Adrenal gland (tissue), 12 donors: ENCODE measurements around the gene CACNA1B. TPM values are rescaled to one million over a fixed set of nuclear protein-coding genes. Genes with fewer than 3 reads are reported as not detected.

Experiments
- DNase-seq, 7 donors: peaks; one replicate each; pipeline ENCODE4 v3.0.0-alpha.2; 2019 to 2020
- H3K27ac ChIP-seq, 5 donors: fragments of 200-600 bp; sonication (generic) in 4 of 5; 1 replicate in 3 of 5; 2 replicates in 2 of 5; pipeline versions ENCODE4 v1.5.1 to v1.8.0; 2016 to 2020; ENCODE audit warnings: mild to moderate bottlenecking in 1 of 5
- H3K27me3 ChIP-seq: fragments of 200-600 bp; 2 replicates; pipeline ENCODE4 v1.8.0; 2021
- H3K36me3 ChIP-seq, 2 donors: fragments of 200-600 bp; replicated peaks in 1 of 2; 1 replicate in 1 of 2; 2 replicates in 1 of 2; pipeline versions ENCODE4 v1.5.1 to v1.8.0; 2018 to 2022
- H3K4me1 ChIP-seq, 2 donors: fragments of 200-600 bp; replicated peaks in 1 of 2; 1 replicate in 1 of 2; 2 replicates in 1 of 2; pipeline versions ENCODE4 v1.5.1 to v1.8.0; 2018 to 2021
- H3K4me3 ChIP-seq, 4 donors: fragments of 200-600 bp; sonication (generic) in 3 of 4; one replicate each; pipeline ENCODE4 v1.5.1; 2016 to 2018
- H3K9me3 ChIP-seq, 3 donors: fragments of 200-600 bp; sonication (generic) in 1 of 3; replicated peaks in 1 of 3; 1 replicate in 2 of 3; 2 replicates in 1 of 3; pipeline versions ENCODE4 v1.5.1 to v1.8.0; 2016 to 2021
- POLR2A ChIP-seq, 2 donors: fragments of 450-650 bp; IDR thresholded peaks; one replicate each; pipeline ENCODE4 v1.6.1; 2017; ENCODE audit warnings: antibody characterized with exemption in 2 of 2, mild to moderate bottlenecking in 2 of 2, moderate library complexity in 1 of 2
- WGBS, 4 donors: extraction: QIAGEN DNeasy Blood & Tissue Kit in 2 of 4; methylation state at CpG; one replicate each; pipeline versions ENCODE4 v1.1.5 to v1.1.7; 2013 to 2017; 5-methylcytosine and 5-hydroxymethylcytosine counted together
- intact Hi-C, 2 donors: fragments of 100-400 bp; cut with DNase I; formaldehyde crosslinking; loops; one replicate each; pipeline versions ENCODE4 v1.14.1 to v1.15.0; 2022 to 2023
- polyA plus RNA-seq, 3 donors: library from polyadenylated mRNA; stranded (reverse); fragments of 200-250 nt in 2 of 3; fragments of 350-450 nt in 1 of 3; fragmentation: Illumina TruSeq in 1 of 3; extraction: RNeasy Lipid Tissue Mini Kit (QIAGEN cat#74804) in 1 of 3; gene quantifications; one replicate each; pipeline ENCODE4 v1.2.3, GENCODE V29; 2013 to 2014
- total RNA-seq, 9 donors: library from RNA; depleted of rRNA in 4 of 9; stranded (reverse); fragments of >200 nt in 4 of 9; fragments of 120-200 nt in 1 of 9; fragmentation: NEBNext Ultra II Directional in 1 of 9; extraction: Animal tissue kit (Norgen Biotek cat#: 25700) in 1 of 9; gene quantifications; one replicate each; pipeline versions ENCODE4 v1.1.0 to v1.2.4, GENCODE V29; 2013 to 2023
- TF ChIP-seq, protein P1 (sequence below), 6 experiments: fragments of 450-650 bp in 4 of 6; fragments of 200-600 bp in 2 of 6; sonication (generic) in 1 of 6; IDR thresholded peaks; 1 replicate in 5 of 6; 2 replicates in 1 of 6; pipeline versions ENCODE4 v1.5.1 to v1.8.0; 2016 to 2021; ENCODE audit warnings: antibody characterized with exemption in 6 of 6, mild to moderate bottlenecking in 2 of 6, moderate library complexity in 1 of 6
- donor health status: healthy with polysubstance abuse.
- donor health status: Bipolar disorder and iron deficiency.
- donor health status: DM: yes; HTN: yes; CAD: no.
- donor health status: DM: no; HTN: no; CAD: no.
- donor health status: DM: no; HTN: no; CAD: no.
- donor health status: DM: yes; HTN: yes; CAD: no.

CACNA1B gene
- total and polyA plus RNA-seq, 12 donors = 0.04 to 4.9 (median 1.1) TPM; not detected in 1

DNA sequence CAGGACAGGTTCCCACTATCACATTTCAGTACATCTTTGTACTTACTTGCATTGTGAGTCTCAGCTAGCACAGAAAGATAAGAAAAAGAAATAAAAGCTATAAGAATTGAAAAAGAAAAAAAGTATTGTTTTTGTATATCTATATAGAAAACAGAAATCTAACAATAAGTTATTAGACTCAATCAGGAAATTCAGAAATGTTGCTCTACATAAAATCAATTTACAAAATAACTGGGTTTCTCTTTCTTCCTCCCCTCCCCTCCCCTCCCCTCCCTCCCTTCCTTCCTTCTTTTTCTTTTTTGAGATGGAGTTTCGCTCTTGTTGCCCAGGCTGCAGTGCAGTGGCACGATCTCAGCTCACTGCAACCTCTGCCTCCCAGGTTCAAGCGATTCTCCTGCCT lies 7.2 kb upstream of the CACNA1B start:
- Histone ChIP-seq H3K27me3 (no peaks in the 10 kb centered on the region), H3K27ac (no peak overlapping the region), H3K9me3 (no peaks in the 10 kb centered on the region), H3K4me1 (no peaks in the 10 kb centered on the region), H3K36me3 (no peaks in the 10 kb centered on the region), H3K4me3 (no peak overlapping the region)
- TF ChIP-seq, protein P1, sequence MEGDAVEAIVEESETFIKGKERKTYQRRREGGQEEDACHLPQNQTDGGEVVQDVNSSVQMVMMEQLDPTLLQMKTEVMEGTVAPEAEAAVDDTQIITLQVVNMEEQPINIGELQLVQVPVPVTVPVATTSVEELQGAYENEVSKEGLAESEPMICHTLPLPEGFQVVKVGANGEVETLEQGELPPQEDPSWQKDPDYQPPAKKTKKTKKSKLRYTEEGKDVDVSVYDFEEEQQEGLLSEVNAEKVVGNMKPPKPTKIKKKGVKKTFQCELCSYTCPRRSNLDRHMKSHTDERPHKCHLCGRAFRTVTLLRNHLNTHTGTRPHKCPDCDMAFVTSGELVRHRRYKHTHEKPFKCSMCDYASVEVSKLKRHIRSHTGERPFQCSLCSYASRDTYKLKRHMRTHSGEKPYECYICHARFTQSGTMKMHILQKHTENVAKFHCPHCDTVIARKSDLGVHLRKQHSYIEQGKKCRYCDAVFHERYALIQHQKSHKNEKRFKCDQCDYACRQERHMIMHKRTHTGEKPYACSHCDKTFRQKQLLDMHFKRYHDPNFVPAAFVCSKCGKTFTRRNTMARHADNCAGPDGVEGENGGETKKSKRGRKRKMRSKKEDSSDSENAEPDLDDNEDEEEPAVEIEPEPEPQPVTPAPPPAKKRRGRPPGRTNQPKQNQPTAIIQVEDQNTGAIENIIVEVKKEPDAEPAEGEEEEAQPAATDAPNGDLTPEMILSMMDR (IDR thresholded peaks at IDR 0.05) = no peak
- no peak for TF ChIP-seq POLR2A (IDR thresholded peaks at IDR 0.05)
- intact Hi-C loops = no loop called here
- 74 to 88% (median 77%) methylated on average over 3 of the region's 3 CpGs for WGBS, 4 donors
- no peak for DNase-seq

DNA sequence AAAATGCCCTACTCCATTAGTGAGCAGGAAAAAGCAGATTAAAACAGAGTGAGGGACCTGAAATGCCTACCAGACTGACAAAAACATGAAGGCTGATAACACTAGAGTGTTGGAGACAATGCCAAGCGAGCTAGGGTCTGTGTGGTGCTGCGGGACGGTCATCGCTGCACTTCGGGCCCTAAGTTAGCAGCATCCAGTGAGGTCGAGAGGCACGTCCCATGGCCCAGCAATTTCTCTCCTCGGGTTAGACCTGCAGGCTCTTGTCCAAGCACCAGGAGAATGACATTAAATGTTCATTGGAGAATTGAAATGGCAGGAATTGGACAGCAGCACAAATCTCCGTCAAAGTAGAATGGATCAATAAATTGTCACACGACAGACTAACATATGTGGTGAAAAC lies 5.3 kb upstream of the CACNA1B start:
- TF ChIP-seq POLR2A (IDR thresholded peaks at IDR 0.05) = no peak
- TF ChIP-seq, protein P1 (IDR thresholded peaks at IDR 0.05) = no peak
- no peak for DNase-seq
- Histone ChIP-seq H3K9me3 (no peaks in the 10 kb centered on the region), H3K4me1 (no peaks in the 10 kb centered on the region), H3K36me3 (no peaks in the 10 kb centered on the region), H3K27me3 (peaks cover 14% of the 10 kb centered on the region), H3K4me3 (no peak overlapping the region), H3K27ac (no peak overlapping the region)
- 77 to 86% (median 82%) methylated on average over 10 of the region's 10 CpGs for WGBS, 4 donors
- intact Hi-C loops = no loop called here

DNA sequence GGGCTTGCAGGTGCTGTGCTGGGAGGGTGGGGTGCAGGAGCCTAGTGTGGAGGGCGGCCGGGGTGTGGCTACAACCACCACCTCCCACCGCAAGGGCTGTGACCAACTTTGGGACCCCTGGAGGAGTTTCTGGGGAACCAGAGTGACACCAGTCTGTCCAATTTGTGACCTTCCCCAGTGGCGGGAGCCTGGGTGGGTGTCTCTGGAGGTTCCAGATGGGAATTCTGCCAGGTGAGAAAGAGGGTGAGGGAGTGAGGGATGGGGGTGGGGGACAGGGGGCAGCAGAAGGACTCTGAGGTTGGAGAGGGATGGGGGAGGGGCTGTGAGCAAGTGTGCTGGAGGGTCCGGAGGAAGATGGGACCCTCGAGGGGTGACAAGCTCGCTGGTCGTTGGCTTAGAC lies 4.2 kb upstream of the CACNA1B start:
- Histone ChIP-seq H3K27me3 (peaks cover 18% of the 10 kb centered on the region), H3K36me3 (no peaks in the 10 kb centered on the region), H3K4me1 (peaks cover 3 to 4% of the 10 kb centered on the region in 2 donors), H3K4me3 (no peak overlapping the region), H3K27ac (no peak overlapping the region), H3K9me3 (no peaks in the 10 kb centered on the region)
- TF ChIP-seq, protein P1 (IDR thresholded peaks at IDR 0.05) = no peak
- TF ChIP-seq POLR2A (IDR thresholded peaks at IDR 0.05) = no peak
- intact Hi-C loops = no loop called here
- DNase-seq = no peak
- 64 to 83% (median 75%) methylated on average over 5 to 8 of the region's 8 CpGs for WGBS, 4 donors

DNA sequence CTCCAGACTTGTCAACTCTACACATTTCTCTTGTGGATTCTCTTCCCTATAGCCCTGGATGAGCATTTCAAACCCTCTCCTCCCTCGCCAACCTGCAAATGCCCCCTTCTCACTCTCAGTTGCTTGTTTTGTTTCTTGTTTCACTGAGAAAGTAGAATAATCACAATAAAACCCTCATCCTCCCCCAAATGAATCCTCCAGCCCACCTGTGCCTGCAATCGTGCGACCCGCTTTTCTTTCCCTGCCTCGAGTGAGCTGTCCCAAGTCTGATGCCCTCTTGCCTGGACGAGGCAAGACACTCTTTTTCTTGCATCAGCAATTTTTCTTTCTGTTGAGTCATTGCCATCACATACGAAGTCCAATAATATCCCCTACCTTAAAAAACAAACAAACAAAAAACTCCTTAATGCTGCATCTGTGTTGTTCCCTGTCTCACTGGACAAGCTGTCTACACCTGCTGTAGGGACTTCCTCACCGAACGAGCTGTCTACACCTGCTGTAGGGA lies 3.7 kb upstream of the CACNA1B start:
- no peak overlapping the region for H3K4me3 ChIP-seq
- H3K9me3 ChIP-seq = no peaks in the 10 kb centered on the region
- no peaks in the 10 kb centered on the region for H3K36me3 ChIP-seq
- H3K4me1 ChIP-seq = peaks cover 5% of the 10 kb centered on the region in 2 donors
- intact Hi-C loops = no loop called here
- DNase-seq = no peak
- no peak for TF ChIP-seq POLR2A (IDR thresholded peaks at IDR 0.05)
- TF ChIP-seq, protein P1 (IDR thresholded peaks at IDR 0.05) = no peak
- peaks cover 23% of the 10 kb centered on the region for H3K27me3 ChIP-seq
- 74 to 79% (median 77%) methylated on average over 9 of the region's 9 CpGs for WGBS, 4 donors
- H3K27ac ChIP-seq = no peak overlapping the region
